Activated T-cell treated with anti-CD3 and anti-CD28 coated beads, Interleukin-2, amount 50 U/mL, for 24 hours (primary cell): Measurements from ENCODE around the gene PODNL1.

Experiments
- DNase-seq: peaks from one replicate; pipeline ENCODE4 v3.0.0-alpha.2; 2020
- H3K27ac Mint-ChIP-seq: 2 replicates; pipeline ENCODE4 v1.8.0; 2020; ENCODE audit warnings: mild to moderate bottlenecking, mixed read lengths
- H3K27me3 Mint-ChIP-seq: 2 replicates; pipeline ENCODE4 v1.8.0; 2020; ENCODE audit warnings: mixed read lengths
- H3K36me3 Mint-ChIP-seq: 2 replicates; pipeline ENCODE4 v1.8.0; 2020; ENCODE audit warnings: low read depth, mixed read lengths
- H3K4me1 Mint-ChIP-seq: 2 replicates; pipeline ENCODE4 v1.8.0; 2020; ENCODE audit warnings: low read depth, mixed read lengths
- H3K4me3 Mint-ChIP-seq: 2 replicates; pipeline ENCODE4 v1.8.0; 2020; ENCODE audit warnings: mild to moderate bottlenecking, moderate library complexity, mixed read lengths
- H3K9me3 Mint-ChIP-seq: 2 replicates; pipeline ENCODE4 v1.8.0; 2020; ENCODE audit warnings: mixed read lengths

The PODNL1 gene

DNA sequence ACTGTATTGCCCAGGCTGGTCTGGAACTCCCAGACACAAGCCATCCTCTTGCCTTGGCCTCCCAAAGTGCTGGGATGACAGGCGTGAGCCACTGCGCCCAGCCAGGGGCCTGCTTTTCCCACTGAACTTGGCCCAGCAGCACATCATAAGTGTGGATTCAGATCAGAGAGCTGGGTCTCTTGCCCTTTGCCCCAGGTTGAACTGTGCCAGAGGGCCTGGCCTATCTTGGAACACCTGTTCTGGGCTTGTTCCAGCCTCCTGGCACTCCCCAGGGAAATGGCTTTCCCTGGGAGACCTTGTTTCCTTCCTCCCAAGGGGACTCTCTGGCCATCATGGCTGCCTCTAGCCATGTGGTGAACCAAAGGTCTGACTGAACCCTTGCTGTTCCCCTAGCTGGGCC, 28.8 kb downstream of the PODNL1 start:
- H3K36me3 Mint-ChIP-seq: peaks cover 44% of the 10 kb centered on the region
- H3K27me3 Mint-ChIP-seq: no peaks in the 10 kb centered on the region
- H3K9me3 Mint-ChIP-seq: peaks cover 3% of the 10 kb centered on the region
- DNase-seq: no peak
- no peak overlapping the region for H3K4me3 Mint-ChIP-seq
- H3K4me1 Mint-ChIP-seq: peaks cover 19% of the 10 kb centered on the region
- no peak overlapping the region for H3K27ac Mint-ChIP-seq

DNA sequence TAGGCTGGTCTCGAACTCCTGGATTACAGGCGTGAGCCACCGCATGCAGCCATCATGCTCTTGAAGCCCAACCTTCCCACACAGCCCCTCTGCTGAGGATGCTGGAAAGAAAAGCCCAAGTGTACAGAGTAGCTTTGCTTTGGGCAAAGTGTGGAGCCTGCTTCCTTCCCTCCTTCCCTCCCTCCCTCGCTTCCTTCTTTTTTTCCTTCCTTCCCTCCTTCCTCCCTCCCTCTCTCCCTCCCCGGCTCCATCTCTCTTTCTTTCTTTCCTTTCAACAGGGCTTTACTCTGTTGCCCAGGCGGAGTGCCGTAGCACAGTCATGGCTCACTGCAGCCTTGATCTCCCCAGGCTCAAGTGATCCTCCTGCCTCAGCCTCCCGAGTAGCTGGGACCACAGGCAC, 29.5 kb downstream of the PODNL1 start:
- Mint-ChIP-seq H3K36me3 (peaks cover 38% of the 10 kb centered on the region), H3K27me3 (no peaks in the 10 kb centered on the region), H3K9me3 (peaks cover 3% of the 10 kb centered on the region), H3K4me3 (no peak overlapping the region), H3K27ac (no peak overlapping the region), H3K4me1 (peaks cover 19% of the 10 kb centered on the region)
- no peak for DNase-seq

DNA sequence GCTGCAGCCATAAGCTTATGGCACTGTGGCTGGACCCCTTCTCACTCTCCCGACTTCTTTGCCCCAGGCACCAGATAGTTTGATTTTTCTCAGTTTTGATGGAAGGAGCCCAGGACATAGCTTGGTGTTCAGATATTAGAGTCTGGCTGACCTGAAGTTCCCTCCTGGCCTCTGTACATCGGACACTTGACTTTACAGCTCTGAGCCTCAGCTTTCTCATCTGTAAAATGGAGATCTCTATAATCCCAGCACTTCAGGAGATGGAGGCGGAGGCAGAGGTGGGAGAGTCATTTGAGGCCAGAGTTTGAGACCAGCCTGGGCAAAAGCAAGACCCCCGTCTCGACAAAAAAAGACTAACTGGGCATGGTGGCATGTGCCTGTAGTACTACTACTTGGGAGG, 31.3 kb downstream of the PODNL1 start:
- H3K36me3 Mint-ChIP-seq: peaks cover 22% of the 10 kb centered on the region
- no peak for DNase-seq
- H3K4me1 Mint-ChIP-seq: peaks cover 23% of the 10 kb centered on the region
- H3K4me3 Mint-ChIP-seq: peak overlapping the region; percentile 84
- peak overlapping the region; percentile 76 for H3K27ac Mint-ChIP-seq
- peaks cover 3% of the 10 kb centered on the region for H3K9me3 Mint-ChIP-seq
- no peaks in the 10 kb centered on the region for H3K27me3 Mint-ChIP-seq

DNA sequence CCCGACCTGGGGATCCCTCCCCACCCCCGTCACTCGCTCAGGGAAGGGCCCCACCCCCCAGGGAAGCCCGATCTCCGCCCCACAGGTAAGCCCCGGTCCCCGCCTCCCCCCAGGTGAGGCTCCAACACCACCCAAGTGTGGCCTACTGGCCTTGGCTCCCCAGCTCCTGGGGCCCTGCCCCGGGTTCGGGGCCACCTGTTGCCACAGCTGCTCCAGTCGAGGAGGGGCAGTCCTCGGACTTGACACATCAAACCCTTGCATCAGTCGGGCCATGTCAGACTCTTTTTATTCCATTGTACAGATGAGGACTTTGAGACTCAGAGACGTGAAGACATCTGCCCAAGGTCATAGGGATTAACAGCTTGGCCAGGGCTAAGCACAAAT, 31.7 kb downstream of the PODNL1 start:
- no peaks in the 10 kb centered on the region for H3K27me3 Mint-ChIP-seq
- H3K4me1 Mint-ChIP-seq: peaks cover 23% of the 10 kb centered on the region
- DNase-seq: no peak
- peak overlapping the region; percentile 84 for H3K4me3 Mint-ChIP-seq
- H3K9me3 Mint-ChIP-seq: peaks cover 3% of the 10 kb centered on the region
- peaks cover 20% of the 10 kb centered on the region for H3K36me3 Mint-ChIP-seq
- H3K27ac Mint-ChIP-seq: peak overlapping the region; percentile 76

DNA sequence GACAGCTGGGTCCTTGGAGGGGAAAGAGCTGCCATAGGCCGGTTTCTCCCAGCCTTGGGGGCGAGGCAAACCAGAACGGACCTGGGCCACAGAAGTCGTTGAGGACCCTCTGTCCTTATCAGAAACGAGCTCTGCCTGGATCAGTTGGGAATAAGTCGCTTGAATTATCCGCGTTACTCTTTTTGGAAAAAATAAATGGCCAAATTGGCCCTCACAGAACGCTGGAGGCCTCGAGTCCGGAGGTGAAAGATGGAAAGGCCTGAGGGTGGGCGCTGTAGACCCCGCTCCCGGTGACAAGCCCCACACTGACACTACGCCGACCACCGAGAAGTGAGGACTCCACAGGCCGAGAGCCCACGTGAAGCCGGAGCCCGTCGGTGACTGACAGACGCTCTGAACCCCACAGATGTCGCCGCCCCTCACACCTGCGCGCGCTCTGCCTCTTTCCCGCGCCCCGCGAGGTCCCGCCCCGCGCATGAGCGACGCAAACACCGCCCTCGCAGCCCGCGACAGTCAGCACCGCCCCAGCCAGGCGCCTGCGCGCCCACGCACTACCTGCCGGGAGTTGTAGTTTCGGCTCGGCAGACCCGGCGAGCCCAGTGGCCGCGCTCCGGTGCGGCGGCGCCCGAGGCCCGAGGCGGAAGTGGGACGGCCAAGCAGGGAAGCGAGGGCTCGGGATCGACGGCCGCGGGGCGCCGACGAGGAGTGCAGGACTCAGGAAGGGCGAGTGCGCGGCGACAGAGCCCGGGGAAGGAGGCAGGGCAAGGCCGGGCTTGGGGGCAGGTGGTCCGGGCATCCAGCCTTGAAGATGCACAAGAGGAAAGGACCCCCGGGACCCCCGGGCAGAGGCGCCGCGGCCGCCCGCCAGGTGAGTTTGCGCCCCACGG, 32.3 kb downstream of the PODNL1 start, which contains the start of the genes BRME1 and CC2D1A:
Gene BRME1 (minus strand): TSS at position 484 of the 887 bp plus-strand sequence. CDS start 1,225 bp downstream, outside the sequence.
Gene CC2D1A (plus strand): TSS at position 568 of the 887 bp plus-strand sequence. CDS start 241 bp downstream, at position 809.
- H3K4me1 Mint-ChIP-seq: peaks cover 23% of the 10 kb centered on the region
- H3K36me3 Mint-ChIP-seq: peaks cover 14% of the 10 kb centered on the region
- no peaks in the 10 kb centered on the region for H3K27me3 Mint-ChIP-seq
- H3K9me3 Mint-ChIP-seq: peaks cover 3% of the 10 kb centered on the region
- DNase-seq: peak; percentile 97
- H3K27ac Mint-ChIP-seq: peak within 1 kb of the TSS; percentile 91
- H3K4me3 Mint-ChIP-seq: peak within 1 kb of the TSS; percentile 84

DNA sequence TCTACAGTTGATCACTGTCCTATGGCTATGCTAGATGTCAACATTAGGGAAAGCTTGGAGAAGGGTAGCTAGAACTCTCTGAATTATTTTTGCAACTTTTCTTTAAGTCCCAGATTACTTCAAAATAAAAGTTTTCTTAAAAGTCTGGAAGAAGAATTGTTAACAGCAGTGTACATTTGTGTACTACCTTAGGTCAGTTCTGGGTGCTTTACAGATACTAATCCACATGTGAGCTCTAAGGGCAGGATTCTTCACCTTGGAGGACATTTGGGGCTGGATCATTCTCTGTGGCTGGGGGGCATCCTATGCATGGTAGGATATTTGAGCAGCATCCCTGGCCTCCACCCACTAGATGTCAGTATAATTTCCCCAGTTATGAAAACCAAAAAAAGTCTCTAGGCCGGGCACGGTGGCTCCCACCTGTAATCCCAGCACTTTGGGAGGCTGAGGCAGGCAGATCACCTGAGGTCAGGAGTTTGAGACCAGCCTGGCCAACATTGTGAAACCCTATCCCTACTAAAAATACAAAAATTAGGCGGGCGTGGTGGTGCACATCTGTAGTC, 35.1 kb downstream of the PODNL1 start:
- peak overlapping the region; percentile 22 for H3K27ac Mint-ChIP-seq
- peaks cover 3% of the 10 kb centered on the region for H3K36me3 Mint-ChIP-seq
- peak; percentile 49 for DNase-seq
- H3K4me1 Mint-ChIP-seq: peaks cover 23% of the 10 kb centered on the region
- no peaks in the 10 kb centered on the region for H3K27me3 Mint-ChIP-seq
- no peak overlapping the region for H3K4me3 Mint-ChIP-seq
- H3K9me3 Mint-ChIP-seq: peaks cover 3% of the 10 kb centered on the region

DNA sequence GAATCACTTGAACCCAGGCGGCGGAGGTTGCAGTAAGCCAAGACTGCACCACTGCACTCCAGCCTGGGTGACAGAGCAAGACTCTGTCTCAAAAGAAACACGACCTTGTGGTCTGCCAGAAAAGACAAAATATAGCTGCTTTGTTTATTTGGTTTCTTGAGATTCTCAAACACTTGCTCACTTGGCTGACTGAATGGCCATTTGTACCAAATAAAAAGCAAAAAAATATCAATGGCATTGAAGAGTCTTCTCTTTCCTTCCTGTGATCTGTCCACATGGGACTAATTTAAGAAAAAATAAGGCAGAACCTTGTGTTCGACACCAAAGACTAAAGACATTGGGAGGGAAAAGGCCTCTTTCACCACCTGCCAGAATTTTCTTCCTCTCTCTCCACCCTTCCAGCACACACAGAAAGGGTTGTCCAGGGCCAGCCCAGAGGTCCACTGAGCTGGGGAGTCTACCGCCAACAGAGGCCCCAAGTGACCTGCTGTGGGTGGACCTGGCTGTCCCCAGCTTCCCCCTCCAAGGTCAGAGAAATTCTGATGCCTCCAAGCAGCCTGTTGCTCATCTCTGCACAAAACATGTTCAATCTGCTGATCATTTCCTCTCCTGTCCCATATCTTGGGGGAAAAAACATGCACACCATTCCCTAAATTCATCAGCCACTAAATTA, 38.2 kb downstream of the PODNL1 start:
- Mint-ChIP-seq H3K27me3 (no peaks in the 10 kb centered on the region), H3K9me3 (no peaks in the 10 kb centered on the region), H3K4me1 (peaks cover 9% of the 10 kb centered on the region), H3K4me3 (no peak overlapping the region), H3K27ac (no peak overlapping the region), H3K36me3 (no peaks in the 10 kb centered on the region)
- no peak for DNase-seq

DNA sequence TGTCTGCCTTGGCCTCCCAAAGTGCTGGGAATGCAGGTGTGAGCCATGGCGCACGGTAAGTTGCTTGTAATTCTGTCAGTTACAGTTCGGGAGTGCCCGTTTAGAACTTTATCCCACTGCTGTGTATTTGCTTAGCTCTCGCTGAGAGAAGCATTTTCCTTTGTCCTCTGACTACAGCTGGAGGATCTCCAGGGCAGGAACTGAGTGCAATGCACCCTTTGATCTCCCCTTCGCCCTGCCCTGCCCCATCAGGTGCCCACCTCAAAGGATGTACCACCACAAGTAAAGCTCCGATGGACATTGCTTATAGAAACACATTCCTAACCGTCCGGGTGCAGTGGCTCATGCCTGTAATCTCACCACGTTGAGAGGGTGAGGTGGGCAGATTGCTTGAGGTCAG, 38.8 kb downstream of the PODNL1 start:
- Mint-ChIP-seq H3K36me3 (no peaks in the 10 kb centered on the region), H3K9me3 (no peaks in the 10 kb centered on the region), H3K27me3 (no peaks in the 10 kb centered on the region), H3K4me1 (peaks cover 4% of the 10 kb centered on the region), H3K4me3 (no peak overlapping the region), H3K27ac (no peak overlapping the region)
- DNase-seq: no peak

DNA sequence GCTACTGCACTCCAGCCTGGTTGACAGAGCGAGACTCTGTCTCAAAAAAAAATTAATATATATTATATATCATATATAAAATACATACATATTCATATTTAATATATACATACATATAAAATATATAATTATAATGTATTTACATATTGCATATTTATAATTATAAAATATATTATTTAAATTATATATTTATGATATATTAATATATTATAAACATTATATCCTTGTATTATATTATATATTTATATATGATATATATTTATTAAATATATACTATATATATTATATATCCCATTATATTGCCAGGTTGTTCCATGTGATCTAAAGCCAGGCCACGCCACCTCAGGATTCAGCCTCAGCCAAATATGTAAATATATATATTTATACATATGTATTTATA, 42.0 kb downstream of the PODNL1 start:
- H3K4me3 Mint-ChIP-seq: no peak overlapping the region
- H3K36me3 Mint-ChIP-seq: no peaks in the 10 kb centered on the region
- H3K27ac Mint-ChIP-seq: no peak overlapping the region
- no peak for DNase-seq
- no peaks in the 10 kb centered on the region for H3K27me3 Mint-ChIP-seq
- H3K4me1 Mint-ChIP-seq: no peaks in the 10 kb centered on the region
- no peaks in the 10 kb centered on the region for H3K9me3 Mint-ChIP-seq

DNA sequence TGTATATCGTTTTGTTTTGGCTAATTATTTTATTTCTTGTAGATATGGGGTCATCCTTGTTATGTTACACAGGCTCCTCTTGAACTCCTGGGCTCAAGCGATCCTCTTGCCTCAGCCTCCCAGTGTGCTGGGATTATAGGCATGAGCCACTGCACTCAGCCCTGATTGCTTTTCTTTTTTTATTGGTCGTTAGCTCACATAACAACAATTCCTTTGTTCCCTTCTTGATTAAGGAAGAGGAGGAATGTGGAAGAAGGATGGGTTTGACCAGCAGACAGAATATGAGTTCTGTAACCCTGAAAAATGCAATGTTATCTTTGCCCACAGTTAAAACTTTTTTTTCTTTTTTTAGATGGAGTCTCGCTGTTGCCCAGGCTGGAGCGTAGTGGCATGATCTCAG, 43.7 kb downstream of the PODNL1 start:
- Mint-ChIP-seq H3K27ac (no peak overlapping the region), H3K9me3 (no peaks in the 10 kb centered on the region), H3K36me3 (no peaks in the 10 kb centered on the region), H3K4me1 (no peaks in the 10 kb centered on the region), H3K27me3 (no peaks in the 10 kb centered on the region), H3K4me3 (no peak overlapping the region)
- DNase-seq: no peak

DNA sequence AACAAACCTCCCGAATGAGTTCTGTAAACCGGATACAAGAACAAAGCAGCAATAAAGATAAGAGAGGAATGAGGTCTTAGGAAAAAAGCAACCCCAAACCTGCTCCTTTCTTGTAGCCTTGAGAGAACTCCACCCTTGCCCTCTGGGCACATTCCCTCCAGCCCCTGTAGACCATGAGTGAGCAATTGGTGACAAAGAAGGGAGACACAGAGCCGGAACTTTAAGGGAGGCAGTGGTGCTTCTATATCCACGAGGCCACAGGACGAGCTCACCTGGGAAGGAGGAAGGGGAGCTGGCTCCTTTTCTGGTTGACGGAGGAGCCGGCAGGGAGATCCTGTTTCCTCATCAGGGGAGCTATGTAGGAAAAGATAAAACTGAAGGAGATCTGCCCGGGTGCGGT, 45.3 kb downstream of the PODNL1 start:
- Mint-ChIP-seq H3K36me3 (no peaks in the 10 kb centered on the region), H3K27me3 (no peaks in the 10 kb centered on the region), H3K4me1 (no peaks in the 10 kb centered on the region), H3K27ac (no peak overlapping the region), H3K4me3 (no peak overlapping the region), H3K9me3 (no peaks in the 10 kb centered on the region)
- no peak for DNase-seq

DNA sequence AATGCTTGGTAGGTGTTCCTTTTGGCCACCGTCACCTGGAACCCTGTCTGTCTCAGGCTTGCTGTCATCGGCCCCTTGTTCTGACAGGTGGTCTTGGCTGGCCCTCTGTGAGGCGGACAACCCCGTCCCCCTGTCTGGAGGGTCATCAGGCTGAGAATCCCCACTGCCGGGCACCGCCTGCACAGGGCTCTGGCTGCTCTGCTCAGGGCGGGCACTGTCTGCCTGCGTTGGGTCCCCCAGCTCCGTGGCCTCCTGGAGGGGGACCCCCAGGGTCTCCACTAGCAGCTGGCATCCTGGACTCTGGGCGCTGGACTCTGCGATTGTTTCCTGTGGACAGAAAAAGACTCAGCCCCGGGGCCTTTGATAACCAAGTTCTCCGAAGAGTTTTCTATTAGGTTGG, 48.1 kb downstream of the PODNL1 start:
- H3K4me1 Mint-ChIP-seq: peaks cover 10% of the 10 kb centered on the region
- H3K36me3 Mint-ChIP-seq: no peaks in the 10 kb centered on the region
- no peaks in the 10 kb centered on the region for H3K9me3 Mint-ChIP-seq
- H3K4me3 Mint-ChIP-seq: no peak overlapping the region
- no peak for DNase-seq
- H3K27me3 Mint-ChIP-seq: no peaks in the 10 kb centered on the region
- H3K27ac Mint-ChIP-seq: no peak overlapping the region

DNA sequence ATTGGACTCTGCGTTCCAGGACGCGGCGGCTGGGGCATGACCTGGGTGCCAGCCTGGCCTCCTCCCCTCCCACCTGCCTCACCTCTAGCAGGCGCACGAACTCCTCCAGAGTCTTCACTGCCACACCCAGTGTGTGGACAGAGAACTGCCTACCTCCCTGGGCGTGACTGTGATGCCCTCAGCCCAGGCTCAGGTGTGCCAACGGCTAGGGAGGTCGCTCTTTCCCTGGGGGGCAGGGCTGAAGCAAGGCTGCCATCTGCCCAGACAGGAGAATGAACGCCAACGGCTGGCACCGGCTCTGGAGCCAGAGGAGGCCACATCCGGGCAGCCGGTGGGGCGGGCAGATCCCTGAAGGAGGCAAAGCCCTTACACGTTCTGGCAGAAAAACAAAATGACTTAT, 49.9 kb downstream of the PODNL1 start:
- peaks cover 15% of the 10 kb centered on the region for H3K4me1 Mint-ChIP-seq
- H3K4me3 Mint-ChIP-seq: no peak overlapping the region
- H3K36me3 Mint-ChIP-seq: no peaks in the 10 kb centered on the region
- no peak overlapping the region for H3K27ac Mint-ChIP-seq
- H3K9me3 Mint-ChIP-seq: no peaks in the 10 kb centered on the region
- H3K27me3 Mint-ChIP-seq: no peaks in the 10 kb centered on the region
- no peak for DNase-seq

DNA sequence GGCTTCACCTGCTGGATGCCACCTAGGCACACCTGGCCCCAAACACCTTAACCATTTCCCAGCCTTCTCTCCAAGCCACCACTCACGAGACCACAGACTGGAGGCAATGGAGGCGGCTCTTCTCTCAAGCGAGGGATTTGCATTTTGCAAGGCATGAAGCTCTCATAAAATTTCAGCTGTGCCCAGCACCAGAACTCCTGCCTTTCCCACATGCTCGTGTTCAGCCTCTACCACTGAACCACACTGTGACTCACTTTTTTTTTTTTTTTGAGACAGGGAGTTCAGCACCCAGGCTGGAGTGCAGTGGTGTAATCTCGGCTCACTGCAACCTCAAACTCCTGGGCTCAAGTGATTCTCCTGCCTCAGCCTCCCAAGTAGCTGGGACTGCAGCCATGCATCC, 50.7 kb downstream of the PODNL1 start:
- Mint-ChIP-seq H3K9me3 (no peaks in the 10 kb centered on the region), H3K27me3 (no peaks in the 10 kb centered on the region), H3K36me3 (no peaks in the 10 kb centered on the region), H3K4me1 (peaks cover 19% of the 10 kb centered on the region), H3K27ac (no peak overlapping the region), H3K4me3 (no peak overlapping the region)
- no peak for DNase-seq

DNA sequence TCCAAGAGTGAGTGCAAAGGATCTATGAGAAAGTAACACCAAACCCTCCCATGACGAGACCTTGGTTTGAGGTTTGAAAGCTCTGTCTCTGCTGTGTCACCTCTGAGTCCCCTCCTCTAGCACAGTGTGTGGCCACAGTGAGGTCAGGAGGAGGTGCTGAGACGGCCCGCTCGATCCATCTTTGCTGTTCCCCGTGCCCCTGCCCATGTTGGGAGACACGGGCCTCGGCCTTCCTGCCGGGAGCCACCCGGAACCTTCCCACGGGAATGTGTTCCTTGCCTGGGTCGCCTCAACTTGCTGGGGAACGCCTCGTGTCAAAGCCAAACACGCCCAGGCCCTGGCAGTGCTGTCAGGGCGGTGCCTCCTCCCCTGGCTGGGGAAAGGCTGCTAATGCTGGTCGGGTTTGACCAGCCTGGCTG, 51.2 kb downstream of the PODNL1 start:
- no peak overlapping the region for H3K4me3 Mint-ChIP-seq
- no peak for DNase-seq
- H3K36me3 Mint-ChIP-seq: no peaks in the 10 kb centered on the region

More for the DNA sequence above, 51.2 kb downstream of the PODNL1 start:
- Mint-ChIP-seq H3K9me3 (no peaks in the 10 kb centered on the region), H3K27ac (no peak overlapping the region), H3K27me3 (no peaks in the 10 kb centered on the region), H3K4me1 (peaks cover 24% of the 10 kb centered on the region)
